Measurements from ENCODE around the gene GRIN3A. TPM values are rescaled to one million over a fixed set of nuclear protein-coding genes. Genes with fewer than 3 reads are reported as not detected.

The GRIN3A gene
- total RNA-seq, 1 experiment from 2014 or later = not detected

- DNase-seq (ENCODE audit: low read depth) = no peak
- in situ Hi-C loops (cut with HindIII; ENCODE audit: low pct_unique_long_range_greater_than_20kb, low sequenced_read_pairs) = no loop called here
Observed at GRCh38 chr9:101639785-101640665, 98.4 kb downstream of the GRIN3A start.

- DNase-seq (ENCODE audit: low read depth) = no peak
- in situ Hi-C loops (cut with HindIII; ENCODE audit: low pct_unique_long_range_greater_than_20kb, low sequenced_read_pairs) = no loop called here
Observed at GRCh38 chr9:101639311-101639710, 99.1 kb downstream of the GRIN3A start.

GRCh38 chr9:101636247-101636646 is 102.2 kb downstream of the GRIN3A start:
- in situ Hi-C loops (cut with HindIII; ENCODE audit: low pct_unique_long_range_greater_than_20kb, low sequenced_read_pairs) = no loop called here
- no peak for DNase-seq (ENCODE audit: low read depth)

- in situ Hi-C loops (cut with HindIII; ENCODE audit: low pct_unique_long_range_greater_than_20kb, low sequenced_read_pairs) = no loop called here
- no peak for DNase-seq (ENCODE audit: low read depth)
Observed at GRCh38 chr9:101635473-101635872, 103.0 kb downstream of the GRIN3A start.

- in situ Hi-C loops (cut with HindIII; ENCODE audit: low pct_unique_long_range_greater_than_20kb, low sequenced_read_pairs) = no loop called here
- no peak for DNase-seq (ENCODE audit: low read depth)
Observed at GRCh38 chr9:101634741-101635409, 103.6 kb downstream of the GRIN3A start.

- in situ Hi-C loops (cut with HindIII; ENCODE audit: low pct_unique_long_range_greater_than_20kb, low sequenced_read_pairs) = no loop called here
- DNase-seq (ENCODE audit: low read depth) = no peak
Observed at GRCh38 chr9:101632611-101633010, 105.8 kb downstream of the GRIN3A start.

GRCh38 chr9:101631892-101632291 is 106.6 kb downstream of the GRIN3A start:
- DNase-seq (ENCODE audit: low read depth) = no peak
- in situ Hi-C loops (cut with HindIII; ENCODE audit: low pct_unique_long_range_greater_than_20kb, low sequenced_read_pairs) = no loop called here

GRCh38 chr9:101629636-101630035 is 108.8 kb downstream of the GRIN3A start:
- in situ Hi-C loops (cut with HindIII; ENCODE audit: low pct_unique_long_range_greater_than_20kb, low sequenced_read_pairs) = no loop called here
- no peak for DNase-seq (ENCODE audit: low read depth)

GRCh38 chr9:101628173-101628572 is 110.3 kb downstream of the GRIN3A start:
- peak; percentile 3 for DNase-seq (ENCODE audit: low read depth)
- in situ Hi-C loops (cut with HindIII; ENCODE audit: low pct_unique_long_range_greater_than_20kb, low sequenced_read_pairs) = no loop called here

GRCh38 chr9:101626295-101626694 is 112.2 kb downstream of the GRIN3A start:
- in situ Hi-C loops (cut with HindIII; ENCODE audit: low pct_unique_long_range_greater_than_20kb, low sequenced_read_pairs) = no loop called here
- no peak for DNase-seq (ENCODE audit: low read depth)

- no peak for DNase-seq (ENCODE audit: low read depth)
- in situ Hi-C loops (cut with HindIII; ENCODE audit: low pct_unique_long_range_greater_than_20kb, low sequenced_read_pairs) = no loop called here
Observed at GRCh38 chr9:101625876-101626275, 112.6 kb downstream of the GRIN3A start.

GRCh38 chr9:101620452-101620851 is 118.0 kb downstream of the GRIN3A start:
- DNase-seq (ENCODE audit: low read depth) = no peak
- in situ Hi-C loops (cut with HindIII; ENCODE audit: low pct_unique_long_range_greater_than_20kb, low sequenced_read_pairs) = no loop called here

- in situ Hi-C loops (cut with HindIII; ENCODE audit: low pct_unique_long_range_greater_than_20kb, low sequenced_read_pairs) = no loop called here
- DNase-seq (ENCODE audit: low read depth) = no peak
Observed at GRCh38 chr9:101618698-101619097, 119.7 kb downstream of the GRIN3A start.

GRCh38 chr9:101605547-101605946 is 132.9 kb downstream of the GRIN3A start:
- in situ Hi-C loops (cut with HindIII; ENCODE audit: low pct_unique_long_range_greater_than_20kb, low sequenced_read_pairs) = no loop called here
- DNase-seq (ENCODE audit: low read depth) = no peak

GRCh38 chr9:101604296-101604695 is 134.2 kb downstream of the GRIN3A start:
- DNase-seq (ENCODE audit: low read depth) = no peak
- in situ Hi-C loops (cut with HindIII; ENCODE audit: low pct_unique_long_range_greater_than_20kb, low sequenced_read_pairs) = no loop called here

- in situ Hi-C loops (cut with HindIII; ENCODE audit: low pct_unique_long_range_greater_than_20kb, low sequenced_read_pairs) = no loop called here
Observed at GRCh38 chr9:101601904-101602765, 136.3 kb downstream of the GRIN3A start.

GRCh38 chr9:101594796-101595195 is 143.7 kb downstream of the GRIN3A start, which contains the start of gene PPP3R2:
Gene PPP3R2 (minus strand): TSS chr9:101594969. CDS start chr9:101594921, 48 bp downstream.
- in situ Hi-C loops (cut with HindIII; ENCODE audit: low pct_unique_long_range_greater_than_20kb, low sequenced_read_pairs) = no loop called here
- DNase-seq (ENCODE audit: low read depth) = no peak

More at GRCh38 chr9:101601904-101602765, 136.3 kb downstream of the GRIN3A start:
- DNase-seq (ENCODE audit: low read depth) = peak; percentile 20

GRCh38 chr9:101593345-101593744 is 145.1 kb downstream of the GRIN3A start:
- in situ Hi-C loops (cut with HindIII; ENCODE audit: low pct_unique_long_range_greater_than_20kb, low sequenced_read_pairs) = no loop called here
- no peak for DNase-seq (ENCODE audit: low read depth)

Measured in Caki2 (cell line).